Measurements from ENCODE around the gene CYRIA. TPM values are rescaled to one million over a fixed set of nuclear protein-coding genes. Genes with fewer than 3 reads are reported as not detected.

Gene CYRIA
- total and polyA plus RNA-seq, 2 donors (not counting 1 experiment from before 2014, with no cell fraction given): 6.3 to 10.2 TPM

DNA sequence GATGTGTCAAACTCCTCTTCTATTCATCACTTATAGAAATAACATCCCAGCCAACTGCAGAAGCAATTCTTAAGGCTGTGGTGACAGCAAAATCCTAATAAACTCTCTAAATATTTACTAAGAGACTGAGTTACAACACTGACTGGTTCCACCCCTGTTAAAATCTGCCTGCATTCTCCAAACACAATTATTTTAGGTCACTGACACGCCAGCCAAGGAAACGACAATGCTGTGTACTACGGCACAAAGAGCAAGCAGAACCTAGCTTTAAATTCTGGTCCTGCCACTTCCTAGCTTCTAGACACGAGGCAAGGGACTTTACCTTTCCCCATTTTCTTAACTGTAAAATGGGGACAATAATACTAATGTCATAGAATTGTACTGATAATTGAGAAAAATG is 4.1 kb downstream of the CYRIA start:
- Histone ChIP-seq H3K4me3 (replicated peaks in 1 of 4; ENCODE audit: control extremely low read depth in 1 of 4, insufficient read depth in 1 of 4, low read depth in 3 of 4, low read length in 4 of 4) (no peak overlapping the region), H3K9me3 (ENCODE audit: control insufficient read depth, insufficient read depth, low read depth, low read length) (no peaks in the 10 kb centered on the region), H3K27ac (ENCODE audit: insufficient read depth, low read length) (no peak overlapping the region), H3K79me2 (ENCODE audit: control insufficient read depth, insufficient read depth, low read length) (no peaks in the 10 kb centered on the region), H2AFZ (ENCODE audit: low read length) (no peak overlapping the region), H3K27me3 (ENCODE audit: control insufficient read depth, insufficient read depth, low read length) (no peaks in the 10 kb centered on the region), H3K9ac (ENCODE audit: insufficient read depth, low read length) (no peak overlapping the region), H3K4me2 (ENCODE audit: extremely low read depth, insufficient read depth, low read length) (no peak overlapping the region), H3K36me3 (ENCODE audit: control insufficient read depth, insufficient read depth, low read length) (no peaks in the 10 kb centered on the region), H3K4me1 (ENCODE audit: control insufficient read depth, extremely low read depth, insufficient read depth, low read length) (peaks cover 20% of the 10 kb centered on the region), H4K20me1 (ENCODE audit: control insufficient read depth, extremely low read depth, insufficient read depth, low read length) (no peaks in the 10 kb centered on the region)
- peak in 1 of 2 donors; percentile 21 for DNase-seq (ENCODE audit: low read depth in 2 of 2)
- no peak for TF ChIP-seq EZH2 (IDR thresholded peaks at IDR 0.05; ENCODE audit: low read length, missing control alignments)
- no peak for TF ChIP-seq CTCF (conservative IDR thresholded peaks at IDR 0.05 in 1 of 2, IDR thresholded peaks at IDR 0.05 in 1 of 2; ENCODE audit: low read depth in 1 of 2, low read length in 2 of 2)

GRCh38 chr2:16660556-16660955 is 5.1 kb downstream of the CYRIA start:
- Histone ChIP-seq H2AFZ (ENCODE audit: low read length) (no peak overlapping the region), H4K20me1 (ENCODE audit: control insufficient read depth, extremely low read depth, insufficient read depth, low read length) (no peaks in the 10 kb centered on the region), H3K27me3 (ENCODE audit: control insufficient read depth, insufficient read depth, low read length) (no peaks in the 10 kb centered on the region), H3K4me1 (ENCODE audit: control insufficient read depth, extremely low read depth, insufficient read depth, low read length) (peaks cover 17% of the 10 kb centered on the region), H3K9me3 (ENCODE audit: control insufficient read depth, insufficient read depth, low read depth, low read length) (no peaks in the 10 kb centered on the region), H3K4me2 (ENCODE audit: extremely low read depth, insufficient read depth, low read length) (no peak overlapping the region), H3K79me2 (ENCODE audit: control insufficient read depth, insufficient read depth, low read length) (no peaks in the 10 kb centered on the region), H3K27ac (ENCODE audit: insufficient read depth, low read length) (no peak overlapping the region), H3K9ac (ENCODE audit: insufficient read depth, low read length) (no peak overlapping the region), H3K4me3 (replicated peaks in 1 of 4; ENCODE audit: control extremely low read depth in 1 of 4, insufficient read depth in 1 of 4, low read depth in 3 of 4, low read length in 4 of 4) (no peak overlapping the region), H3K36me3 (ENCODE audit: control insufficient read depth, insufficient read depth, low read length) (no peaks in the 10 kb centered on the region)
- no peak for TF ChIP-seq CTCF (conservative IDR thresholded peaks at IDR 0.05 in 1 of 2, IDR thresholded peaks at IDR 0.05 in 1 of 2; ENCODE audit: low read depth in 1 of 2, low read length in 2 of 2)
- no peak for TF ChIP-seq EZH2 (IDR thresholded peaks at IDR 0.05; ENCODE audit: low read length, missing control alignments)
- DNase-seq (ENCODE audit: low read depth in 2 of 2): no peak

DNA sequence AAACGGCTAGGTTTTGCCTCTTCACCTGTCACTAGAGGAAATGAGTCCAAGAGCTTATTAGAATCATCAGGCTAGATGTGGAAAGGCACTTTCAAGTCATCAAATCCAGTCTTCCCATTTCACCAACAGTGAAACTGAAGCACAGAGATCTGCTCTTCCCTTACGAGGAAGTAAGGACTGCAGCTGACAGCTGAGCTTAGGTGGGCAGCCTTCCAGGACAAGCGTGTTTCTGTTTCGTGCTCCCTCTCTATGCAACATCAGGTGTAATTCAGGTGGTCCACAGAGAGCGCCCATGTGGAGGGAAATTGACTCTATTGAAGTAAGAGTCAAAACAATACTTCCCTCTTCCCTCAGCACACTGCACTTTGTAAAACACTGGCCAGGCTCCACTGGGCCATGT is 5.5 kb downstream of the CYRIA start:
- Histone ChIP-seq H3K27ac (ENCODE audit: insufficient read depth, low read length) (no peak overlapping the region), H3K9me3 (ENCODE audit: control insufficient read depth, insufficient read depth, low read depth, low read length) (no peaks in the 10 kb centered on the region), H3K79me2 (ENCODE audit: control insufficient read depth, insufficient read depth, low read length) (no peaks in the 10 kb centered on the region), H3K4me3 (replicated peaks in 1 of 4; ENCODE audit: control extremely low read depth in 1 of 4, insufficient read depth in 1 of 4, low read depth in 3 of 4, low read length in 4 of 4) (no peak overlapping the region), H3K36me3 (ENCODE audit: control insufficient read depth, insufficient read depth, low read length) (no peaks in the 10 kb centered on the region), H2AFZ (ENCODE audit: low read length) (no peak overlapping the region), H3K9ac (ENCODE audit: insufficient read depth, low read length) (no peak overlapping the region), H4K20me1 (ENCODE audit: control insufficient read depth, extremely low read depth, insufficient read depth, low read length) (no peaks in the 10 kb centered on the region), H3K27me3 (ENCODE audit: control insufficient read depth, insufficient read depth, low read length) (no peaks in the 10 kb centered on the region), H3K4me1 (ENCODE audit: control insufficient read depth, extremely low read depth, insufficient read depth, low read length) (peaks cover 17% of the 10 kb centered on the region), H3K4me2 (ENCODE audit: extremely low read depth, insufficient read depth, low read length) (no peak overlapping the region)
- no peak for DNase-seq (ENCODE audit: low read depth in 2 of 2)
- TF ChIP-seq CTCF (conservative IDR thresholded peaks at IDR 0.05 in 1 of 2, IDR thresholded peaks at IDR 0.05 in 1 of 2; ENCODE audit: low read depth in 1 of 2, low read length in 2 of 2) (no peak), EZH2 (IDR thresholded peaks at IDR 0.05; ENCODE audit: low read length, missing control alignments) (no peak)
